Tibial artery (tissue), 4 donors: ENCODE measurements around the gene LMBRD1.
"Not testable (repeated sequence)": the region's sequence is repeated elsewhere in the genome, so short reads cannot be mapped to it uniquely, and the experiment has no call there.

ENCODE experiments used
- DNase-seq, 2 donors: peaks; one replicate each; pipeline ENCODE4 v3.0.0-alpha.2; 2019
- H3K27ac ChIP-seq, 2 donors: fragments of 200-600 bp; sonication (generic) in 1 of 2; 1 replicate in 1 of 2; 2 replicates in 1 of 2; pipeline ENCODE4 v1.5.1; 2018 to 2019; ENCODE audit warnings: mild to moderate bottlenecking in 1 of 2
- H3K27me3 ChIP-seq, 2 donors: fragments of 200-600 bp; sonication (generic) in 1 of 2; one replicate each; pipeline versions ENCODE4 v1.5.1 to v1.6.0; 2016 to 2019
- H3K36me3 ChIP-seq, 3 donors: fragments of 200-600 bp; sonication (generic) in 2 of 3; one replicate each; pipeline ENCODE4 v1.5.1; 2016 to 2019; ENCODE audit warnings: mild to moderate bottlenecking in 2 of 3
- H3K4me1 ChIP-seq, 4 donors: fragments of 200-600 bp; sonication (generic) in 2 of 4; 1 replicate in 3 of 4; 2 replicates in 1 of 4; pipeline ENCODE4 v1.5.1; 2016 to 2019
- H3K4me3 ChIP-seq, 2 donors: fragments of 200-600 bp; sonication (generic) in 1 of 2; 1 replicate in 1 of 2; 2 replicates in 1 of 2; pipeline ENCODE4 v1.5.1; 2018 to 2019; ENCODE audit warnings: mild to moderate bottlenecking in 2 of 2
- H3K9me3 ChIP-seq, 3 donors: fragments of 200-600 bp; sonication (generic) in 1 of 3; one replicate each; pipeline ENCODE4 v1.5.1; 2016 to 2019
- intact Hi-C: fragments of 100-400 bp; cut with DNase I; formaldehyde crosslinking; loops from one replicate; pipeline ENCODE4 v1.15.0; 2023; ENCODE audit warnings: low total_unique reads
- TF ChIP-seq, protein P1 (sequence below), 2 experiments: fragments of 200-600 bp in 1 of 2; fragments of 450-650 bp in 1 of 2; IDR thresholded peaks; one replicate each; pipeline ENCODE4 v1.5.1; 2017 to 2019; ENCODE audit warnings: antibody characterized with exemption in 2 of 2, mild to moderate bottlenecking in 1 of 2, moderate library complexity in 1 of 2

The LMBRD1 gene

DNA sequence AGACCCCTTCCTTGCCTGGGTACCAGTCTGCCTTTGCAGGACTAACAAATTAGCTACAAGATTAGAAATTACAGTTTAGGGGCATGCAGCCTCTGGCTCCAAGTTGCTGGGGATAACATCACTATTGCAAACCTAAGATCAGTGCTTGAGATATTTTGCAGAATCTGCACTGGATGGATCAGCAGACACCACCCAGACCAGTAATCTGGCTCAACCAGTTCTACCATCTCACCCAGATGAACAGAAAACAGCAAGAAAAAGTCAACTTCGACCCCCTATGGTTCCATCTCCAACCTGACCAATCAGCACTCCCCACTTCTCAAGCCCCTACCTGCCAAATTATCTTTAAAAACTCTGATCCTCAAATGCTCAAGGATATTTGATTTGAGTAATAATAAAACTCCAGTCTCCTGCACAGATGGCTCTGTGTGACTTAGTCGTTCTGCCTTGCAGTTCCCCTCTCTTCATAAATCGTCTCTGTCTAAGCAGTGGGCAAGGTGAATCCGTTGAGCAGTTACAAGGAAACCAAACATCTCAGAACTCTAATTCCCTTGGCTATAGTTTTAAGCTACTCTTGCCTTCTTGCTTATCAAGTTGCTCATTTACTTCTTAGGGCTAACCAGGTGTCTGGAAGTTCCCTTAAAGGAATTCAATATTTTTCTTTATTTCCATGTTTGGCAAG is 16.1 kb upstream of the LMBRD1 start:
- no peak for DNase-seq
- intact Hi-C loops: no loop called here
- Histone ChIP-seq H3K9me3 (no peaks in the 10 kb centered on the region), H3K4me1 (no peaks in the 10 kb centered on the region), H3K4me3 (no peak overlapping the region), H3K36me3 (no peaks in the 10 kb centered on the region), H3K27ac (no peak overlapping the region), H3K27me3 (no peaks in the 10 kb centered on the region)
- TF ChIP-seq, protein P1, sequence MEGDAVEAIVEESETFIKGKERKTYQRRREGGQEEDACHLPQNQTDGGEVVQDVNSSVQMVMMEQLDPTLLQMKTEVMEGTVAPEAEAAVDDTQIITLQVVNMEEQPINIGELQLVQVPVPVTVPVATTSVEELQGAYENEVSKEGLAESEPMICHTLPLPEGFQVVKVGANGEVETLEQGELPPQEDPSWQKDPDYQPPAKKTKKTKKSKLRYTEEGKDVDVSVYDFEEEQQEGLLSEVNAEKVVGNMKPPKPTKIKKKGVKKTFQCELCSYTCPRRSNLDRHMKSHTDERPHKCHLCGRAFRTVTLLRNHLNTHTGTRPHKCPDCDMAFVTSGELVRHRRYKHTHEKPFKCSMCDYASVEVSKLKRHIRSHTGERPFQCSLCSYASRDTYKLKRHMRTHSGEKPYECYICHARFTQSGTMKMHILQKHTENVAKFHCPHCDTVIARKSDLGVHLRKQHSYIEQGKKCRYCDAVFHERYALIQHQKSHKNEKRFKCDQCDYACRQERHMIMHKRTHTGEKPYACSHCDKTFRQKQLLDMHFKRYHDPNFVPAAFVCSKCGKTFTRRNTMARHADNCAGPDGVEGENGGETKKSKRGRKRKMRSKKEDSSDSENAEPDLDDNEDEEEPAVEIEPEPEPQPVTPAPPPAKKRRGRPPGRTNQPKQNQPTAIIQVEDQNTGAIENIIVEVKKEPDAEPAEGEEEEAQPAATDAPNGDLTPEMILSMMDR (IDR thresholded peaks at IDR 0.05): no peak

GRCh38 chr6:69802995-69803394 is 6.2 kb upstream of the LMBRD1 start:
- no peaks in the 10 kb centered on the region for H3K4me1 ChIP-seq
- TF ChIP-seq, protein P1 (IDR thresholded peaks at IDR 0.05): no peak
- intact Hi-C loops: no loop called here
- DNase-seq: no peak
- H3K9me3 ChIP-seq: no peaks in the 10 kb centered on the region
- H3K27me3 ChIP-seq: no peaks in the 10 kb centered on the region
- no peaks in the 10 kb centered on the region for H3K36me3 ChIP-seq
- H3K27ac ChIP-seq: no peak overlapping the region
- H3K4me3 ChIP-seq: no peak overlapping the region

DNA sequence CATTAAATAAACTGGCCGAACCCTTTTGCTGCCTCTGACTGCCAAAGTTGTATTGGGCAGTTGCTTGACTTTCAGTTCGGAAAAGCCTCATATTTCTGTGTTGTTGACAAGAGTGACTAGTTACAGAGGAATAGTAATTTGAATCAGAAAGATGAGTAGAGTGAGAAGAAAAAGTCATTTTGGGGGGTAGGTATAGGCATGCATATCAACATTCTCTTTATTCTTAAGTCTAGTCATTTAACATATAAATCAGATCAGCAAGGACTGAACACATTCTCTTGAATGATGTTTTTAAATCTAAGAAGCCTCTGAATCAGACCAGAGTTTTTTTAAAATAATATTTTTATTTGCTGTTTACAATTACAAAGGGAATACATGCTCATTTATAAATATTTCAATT is 4.9 kb upstream of the LMBRD1 start:
- intact Hi-C loops: no loop called here
- TF ChIP-seq, protein P1 (IDR thresholded peaks at IDR 0.05): no peak
- DNase-seq: no peak

GRCh38 chr6:69801225-69801624 is 4.4 kb upstream of the LMBRD1 start:
- intact Hi-C loops: no loop called here
- Histone ChIP-seq H3K4me3 (no peak overlapping the region), H3K27me3 (no peaks in the 10 kb centered on the region), H3K27ac (no peak overlapping the region), H3K4me1 (peaks cover 0 to 9% (median 6%) of the 10 kb centered on the region in 4 donors), H3K36me3 (no peaks in the 10 kb centered on the region), H3K9me3 (no peaks in the 10 kb centered on the region)
- TF ChIP-seq, protein P1 (IDR thresholded peaks at IDR 0.05): no peak
- DNase-seq: no peak

More for the DNA sequence above, 4.9 kb upstream of the LMBRD1 start:
- Histone ChIP-seq H3K4me1 (peaks cover 0 to 9% (median 6%) of the 10 kb centered on the region in 4 donors), H3K36me3 (no peaks in the 10 kb centered on the region), H3K9me3 (no peaks in the 10 kb centered on the region), H3K4me3 (no peak overlapping the region), H3K27ac (no peak overlapping the region), H3K27me3 (no peaks in the 10 kb centered on the region)

- H3K27me3 ChIP-seq, H3K4me3 ChIP-seq, DNase-seq, intact Hi-C loops, H3K27ac ChIP-seq, H3K36me3 ChIP-seq, H3K9me3 ChIP-seq: not testable (repeated sequence)
- H3K4me1 ChIP-seq: peaks cover 0 to 23% (median 12%) of the 10 kb centered on the region in 4 donors
These were observed 2.0 kb upstream of the LMBRD1 start for GRCh38 chr6:69798796-69799195.

- H3K36me3 ChIP-seq: no peaks in the 10 kb centered on the region
- intact Hi-C loops: no loop called here
- no peaks in the 10 kb centered on the region for H3K27me3 ChIP-seq
- H3K4me1 ChIP-seq: peaks cover 0 to 40% (median 25%) of the 10 kb centered on the region in 4 donors
- peak overlapping the region; percentile 70 to 73 for H3K4me3 ChIP-seq
- TF ChIP-seq, protein P1 (IDR thresholded peaks at IDR 0.05): no peak
- peak in 1 of 2 donors; percentile 25 for DNase-seq
- H3K9me3 ChIP-seq: no peaks in the 10 kb centered on the region
- peak overlapping the region; percentile 93 to 96 for H3K27ac ChIP-seq
These were observed 653 bp downstream of the LMBRD1 start for GRCh38 chr6:69796073-69796641.
